ENCODE results near the gene GPC2.

- TF ChIP-seq CTCF (IDR thresholded peaks at IDR 0.05) (no peak), POLR2AphosphoS5 (IDR thresholded peaks at IDR 0.05) (no peak), POLR2A (IDR thresholded peaks at IDR 0.05) (no peak)
Observed at GRCh38 chr7:100176096-100177044, 811 bp downstream of the GPC2 start.
